ENCODE data around the gene DMD. TPM values are rescaled to one million over a fixed set of nuclear protein-coding genes. Genes with fewer than 3 reads are reported as not detected.

The DMD gene
- total RNA-seq, 1 experiment from 2014 or later = 47.2 TPM

DNA sequence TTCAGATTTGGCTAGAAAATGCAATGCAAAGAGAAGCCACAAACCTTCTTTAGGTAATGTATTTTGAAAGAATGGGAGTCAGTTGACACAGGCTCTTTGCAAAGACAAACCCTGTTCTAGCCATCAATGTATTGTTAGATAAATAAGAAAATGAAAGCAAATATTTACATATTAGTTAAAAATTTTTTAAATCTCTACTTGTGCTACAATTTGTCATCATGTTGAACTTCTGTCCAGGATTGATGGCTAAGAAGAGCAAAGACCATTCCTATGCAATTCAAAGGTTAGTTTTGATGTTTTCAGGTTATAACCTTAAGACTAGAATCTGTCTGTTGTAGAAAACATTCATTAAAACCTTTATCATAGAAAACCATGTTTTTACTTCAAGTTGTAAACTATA, 1350.7 kb downstream of the DMD start:
- BruUV-seq (replicated peaks) = no TSS peak

GRCh38 chrX:31858915-31859314, 1352.4 kb downstream of the DMD start:
- TF ChIP-seq, protein P1, sequence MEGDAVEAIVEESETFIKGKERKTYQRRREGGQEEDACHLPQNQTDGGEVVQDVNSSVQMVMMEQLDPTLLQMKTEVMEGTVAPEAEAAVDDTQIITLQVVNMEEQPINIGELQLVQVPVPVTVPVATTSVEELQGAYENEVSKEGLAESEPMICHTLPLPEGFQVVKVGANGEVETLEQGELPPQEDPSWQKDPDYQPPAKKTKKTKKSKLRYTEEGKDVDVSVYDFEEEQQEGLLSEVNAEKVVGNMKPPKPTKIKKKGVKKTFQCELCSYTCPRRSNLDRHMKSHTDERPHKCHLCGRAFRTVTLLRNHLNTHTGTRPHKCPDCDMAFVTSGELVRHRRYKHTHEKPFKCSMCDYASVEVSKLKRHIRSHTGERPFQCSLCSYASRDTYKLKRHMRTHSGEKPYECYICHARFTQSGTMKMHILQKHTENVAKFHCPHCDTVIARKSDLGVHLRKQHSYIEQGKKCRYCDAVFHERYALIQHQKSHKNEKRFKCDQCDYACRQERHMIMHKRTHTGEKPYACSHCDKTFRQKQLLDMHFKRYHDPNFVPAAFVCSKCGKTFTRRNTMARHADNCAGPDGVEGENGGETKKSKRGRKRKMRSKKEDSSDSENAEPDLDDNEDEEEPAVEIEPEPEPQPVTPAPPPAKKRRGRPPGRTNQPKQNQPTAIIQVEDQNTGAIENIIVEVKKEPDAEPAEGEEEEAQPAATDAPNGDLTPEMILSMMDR (IDR thresholded peaks at IDR 0.05; ENCODE audit: insufficient read depth in 1 of 2, low read depth in 1 of 2, low read length in 1 of 2, severe bottlenecking in 1 of 2, unreplicated experiment in 1 of 2) = no peak
- H3K36me3 ChIP-seq (ENCODE audit: control insufficient read depth, insufficient read depth, low read length) = no peaks in the 10 kb centered on the region
- Mint-ChIP-seq H3K27me3 (ENCODE audit: insufficient read depth, unreplicated experiment) (no peaks in the 10 kb centered on the region), H3K4me3 (ENCODE audit: unreplicated experiment) (no peak overlapping the region), H3K27ac (ENCODE audit: unreplicated experiment) (no peak overlapping the region), H3K36me3 (ENCODE audit: insufficient read depth, unreplicated experiment) (no peaks in the 10 kb centered on the region), H3K9me3 (ENCODE audit: unreplicated experiment) (no peaks in the 10 kb centered on the region), H3K4me1 (ENCODE audit: low read depth, unreplicated experiment) (no peaks in the 10 kb centered on the region)
- no peak overlapping the region for H3K4me3 ChIP-seq (ENCODE audit: low read depth, low read length)
- ChIA-PET CTCF (no interaction called here), POLR2A (no interaction called here)
- peaks cover 10% of the 10 kb centered on the region for H3K4me1 ChIP-seq
- no peak for DNase-seq
- BruUV-seq (replicated peaks) = no TSS peak
- intact Hi-C loops (cut with micrococcal nuclease; ENCODE audit: unreplicated experiment) = no loop called here
- H3K27me3 ChIP-seq (replicated peaks; ENCODE audit: control insufficient read depth, insufficient read depth, low read length) = no peaks in the 10 kb centered on the region
- H3K9me3 ChIP-seq = no peaks in the 10 kb centered on the region

More for the DNA sequence above, 1350.7 kb downstream of the DMD start:
- ChIA-PET CTCF (no interaction called here), POLR2A (no interaction called here)
- Mint-ChIP-seq H3K4me1 (ENCODE audit: low read depth, unreplicated experiment) (no peaks in the 10 kb centered on the region), H3K36me3 (ENCODE audit: insufficient read depth, unreplicated experiment) (no peaks in the 10 kb centered on the region), H3K4me3 (ENCODE audit: unreplicated experiment) (no peak overlapping the region), H3K27me3 (ENCODE audit: insufficient read depth, unreplicated experiment) (no peaks in the 10 kb centered on the region), H3K27ac (ENCODE audit: unreplicated experiment) (no peak overlapping the region), H3K9me3 (ENCODE audit: unreplicated experiment) (peaks cover 1% of the 10 kb centered on the region)
- TF ChIP-seq, protein P1 (IDR thresholded peaks at IDR 0.05; ENCODE audit: insufficient read depth in 1 of 2, low read depth in 1 of 2, low read length in 1 of 2, severe bottlenecking in 1 of 2, unreplicated experiment in 1 of 2) = no peak
- no peak for DNase-seq
- intact Hi-C loops (cut with micrococcal nuclease; ENCODE audit: unreplicated experiment) = no loop called here
- H3K4me3 ChIP-seq (ENCODE audit: low read depth, low read length) = no peak overlapping the region
- no peaks in the 10 kb centered on the region for H3K36me3 ChIP-seq (ENCODE audit: control insufficient read depth, insufficient read depth, low read length)
- H3K27me3 ChIP-seq (replicated peaks; ENCODE audit: control insufficient read depth, insufficient read depth, low read length) = no peaks in the 10 kb centered on the region
- no peaks in the 10 kb centered on the region for H3K9me3 ChIP-seq
- H3K4me1 ChIP-seq = peaks cover 3% of the 10 kb centered on the region; the same call in 1 of the 2 replicates

- ChIA-PET CTCF (no interaction called here), POLR2A (no interaction called here)
- no TSS peak for BruUV-seq (replicated peaks)
- intact Hi-C loops (cut with micrococcal nuclease; ENCODE audit: unreplicated experiment) = no loop called here
- TF ChIP-seq, protein P1 (IDR thresholded peaks at IDR 0.05; ENCODE audit: insufficient read depth in 1 of 2, low read depth in 1 of 2, low read length in 1 of 2, severe bottlenecking in 1 of 2, unreplicated experiment in 1 of 2) = no peak
- Histone ChIP-seq H3K4me1 (peaks cover 18% of the 10 kb centered on the region), H3K9me3 (no peaks in the 10 kb centered on the region), H3K4me3 (ENCODE audit: low read depth, low read length) (no peak overlapping the region), H3K36me3 (ENCODE audit: control insufficient read depth, insufficient read depth, low read length) (no peaks in the 10 kb centered on the region), H3K27me3 (replicated peaks; ENCODE audit: control insufficient read depth, insufficient read depth, low read length) (no peaks in the 10 kb centered on the region)
- H3K9me3 Mint-ChIP-seq (ENCODE audit: unreplicated experiment) = peaks cover 10% of the 10 kb centered on the region
- peaks cover 6% of the 10 kb centered on the region for H3K4me1 Mint-ChIP-seq (ENCODE audit: low read depth, unreplicated experiment)
- DNase-seq = no peak
- no peaks in the 10 kb centered on the region for H3K36me3 Mint-ChIP-seq (ENCODE audit: insufficient read depth, unreplicated experiment)
- H3K27me3 Mint-ChIP-seq (ENCODE audit: insufficient read depth, unreplicated experiment) = no peaks in the 10 kb centered on the region
- no peak overlapping the region for H3K4me3 Mint-ChIP-seq (ENCODE audit: unreplicated experiment)
- H3K27ac Mint-ChIP-seq (ENCODE audit: unreplicated experiment) = no peak overlapping the region
Measured at GRCh38 chrX:31854716-31855115, 1356.6 kb downstream of the DMD start.

All from Caco-2 (cell line).